Dedifferentiated amniotic fluid mesenchymal stem cell (primary cell): ENCODE results near the gene FHIT.

Experiments
- DNase-seq: peaks from one replicate; pipeline ENCODE4 v3.0.0-alpha.2; 2016; ENCODE audit errors: extremely low spot score

Gene FHIT

DNA sequence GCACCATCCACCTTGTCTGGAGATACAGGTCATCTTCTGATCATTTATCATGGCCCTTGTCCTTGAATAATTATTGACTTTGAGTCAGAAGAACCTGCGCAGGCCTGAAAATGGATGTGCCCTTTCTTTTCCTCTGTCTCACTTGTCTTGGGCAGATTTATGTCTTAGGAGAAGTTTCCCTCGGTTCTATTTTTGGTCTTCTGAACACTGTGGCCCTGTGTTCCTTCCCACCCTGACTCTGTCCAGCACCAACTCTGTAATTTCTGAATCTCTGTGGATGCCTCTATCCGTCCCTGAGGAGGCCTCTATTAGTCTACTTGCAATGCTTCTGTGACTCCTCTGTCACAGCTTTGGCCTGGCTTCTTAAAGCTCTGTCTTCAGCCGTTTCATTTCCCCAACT, 1520.7 kb downstream of the FHIT start:
- no peak for DNase-seq

DNA sequence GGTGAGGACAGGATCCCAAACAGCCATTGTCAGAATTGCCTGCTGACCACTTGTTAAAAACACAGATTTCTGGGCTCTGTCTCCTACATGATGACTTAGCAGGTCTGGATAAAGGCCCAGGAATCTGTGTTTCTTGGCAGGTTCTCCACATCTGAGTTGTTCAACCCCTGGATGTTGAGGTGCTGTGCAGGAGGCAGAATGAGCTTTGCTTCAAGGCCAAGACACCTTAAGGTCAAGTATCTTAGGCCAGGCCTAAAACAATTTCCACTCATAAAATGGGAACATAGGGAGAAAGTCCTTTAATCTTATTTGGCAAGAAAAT, 1522.7 kb downstream of the FHIT start:
- DNase-seq, result no peak

DNA sequence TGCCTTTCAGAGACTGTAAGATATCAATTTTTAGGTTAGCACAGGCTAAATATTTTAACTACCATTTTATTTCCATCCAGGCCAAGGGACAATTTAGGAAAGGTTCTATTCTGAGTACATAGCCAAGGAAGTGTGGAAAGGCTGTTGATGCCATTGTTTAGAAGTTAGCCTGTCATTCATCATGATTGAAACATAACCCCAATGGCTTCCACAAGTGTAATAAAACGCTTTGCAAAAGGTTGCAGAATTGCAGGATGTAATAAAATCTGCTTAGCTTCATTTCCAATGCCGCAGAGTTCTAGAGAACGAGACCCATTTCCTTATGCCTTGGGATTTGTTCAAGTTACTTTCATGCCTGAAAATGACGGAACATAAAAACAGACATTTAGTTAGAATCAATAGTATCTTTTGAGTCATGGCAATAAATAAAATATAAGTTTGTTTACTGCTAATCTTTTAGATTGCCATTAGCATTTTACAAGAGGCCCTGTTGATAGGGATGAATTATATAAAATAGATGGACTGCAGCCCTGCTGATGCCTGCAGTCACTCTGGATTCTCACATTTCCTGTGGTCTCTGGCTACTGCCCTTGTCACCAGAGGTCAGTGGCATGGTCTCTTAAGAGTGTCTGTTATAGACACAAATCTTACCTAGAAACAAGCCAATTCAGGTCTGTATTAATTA, 1523.2 kb downstream of the FHIT start:
- no peak for DNase-seq

DNA sequence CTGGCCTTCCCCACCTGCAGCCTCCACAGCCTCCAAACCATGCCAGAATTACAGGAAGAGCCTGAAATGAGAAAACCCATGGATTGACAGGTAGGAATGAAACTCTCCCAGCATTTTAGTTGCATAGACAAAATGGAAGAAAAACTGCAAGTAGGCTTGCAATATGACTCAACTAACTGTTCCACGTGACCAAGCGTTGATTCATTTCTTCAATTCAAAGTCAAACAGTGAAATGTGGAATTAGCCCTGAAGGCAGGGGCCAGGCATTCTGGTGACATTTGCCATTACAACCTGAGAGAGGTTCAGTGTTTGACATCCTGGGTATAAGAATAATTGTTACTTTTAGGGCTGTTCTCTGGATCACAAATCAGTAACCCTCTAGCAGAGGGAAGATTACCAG, 1525.0 kb downstream of the FHIT start:
- DNase-seq, result no peak

DNA sequence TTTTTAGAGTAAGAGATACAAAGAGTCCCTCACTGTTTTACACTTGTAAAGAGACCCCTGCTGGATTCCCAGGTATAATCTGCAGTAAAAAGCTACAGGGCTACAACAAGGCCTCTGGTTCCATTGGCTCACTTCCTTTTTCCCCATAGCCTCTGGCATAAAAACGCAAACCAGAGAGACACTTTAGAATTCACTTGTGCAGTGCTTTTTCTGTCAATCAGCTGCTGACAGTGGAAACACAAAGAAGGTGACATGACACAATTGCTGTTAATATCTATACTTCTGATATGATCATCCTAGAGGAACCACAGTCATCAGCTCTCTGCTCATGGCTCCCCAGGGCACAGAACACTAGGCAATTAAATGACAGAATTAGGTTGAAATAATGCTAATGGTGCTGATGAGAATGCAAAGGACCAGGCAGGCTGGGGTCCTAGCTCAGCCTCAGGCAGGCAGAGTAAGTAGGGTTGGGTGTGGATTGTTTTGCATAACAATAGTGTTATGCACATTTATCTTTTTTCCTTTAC, 1533.5 kb downstream of the FHIT start:
- no peak for DNase-seq

DNA sequence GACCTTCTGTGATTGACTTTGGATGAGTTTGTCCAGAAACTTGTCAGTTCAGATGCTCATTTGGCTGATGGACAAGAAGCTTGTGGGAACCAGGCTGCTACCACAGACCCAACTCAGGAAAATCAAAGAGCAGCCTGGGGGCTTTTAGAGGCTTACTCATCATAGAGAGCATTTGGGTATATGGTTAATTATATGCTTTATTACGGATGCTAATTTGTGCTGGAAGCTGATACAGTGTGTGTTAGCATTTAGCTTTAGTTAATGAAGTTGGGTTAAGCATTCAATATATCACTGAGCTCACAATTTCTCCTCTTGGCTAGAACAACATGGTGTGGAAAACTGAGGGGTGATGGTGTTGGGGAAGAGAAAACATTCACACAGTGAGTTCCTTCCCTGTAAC, 1537.2 kb downstream of the FHIT start:
- no peak for DNase-seq

DNA sequence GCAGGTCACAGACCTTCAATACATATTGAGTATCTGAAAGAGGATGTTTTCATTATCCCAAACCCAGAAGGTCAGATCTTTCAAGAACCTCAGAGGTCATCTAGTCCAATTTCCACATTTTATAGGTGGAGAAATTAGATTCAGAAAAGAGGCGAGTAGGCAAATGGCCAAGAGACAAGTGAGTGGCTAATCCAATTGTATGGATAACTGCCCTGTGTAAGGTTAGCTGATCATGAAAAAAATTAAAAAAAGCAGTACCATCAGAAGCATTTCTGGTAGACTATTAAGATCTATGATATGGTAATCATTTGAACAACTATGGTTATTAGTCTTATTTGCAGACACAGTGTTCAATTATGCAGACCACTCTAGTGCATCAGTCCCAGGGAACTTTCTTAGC, 1540.7 kb downstream of the FHIT start:
- no peak for DNase-seq

DNA sequence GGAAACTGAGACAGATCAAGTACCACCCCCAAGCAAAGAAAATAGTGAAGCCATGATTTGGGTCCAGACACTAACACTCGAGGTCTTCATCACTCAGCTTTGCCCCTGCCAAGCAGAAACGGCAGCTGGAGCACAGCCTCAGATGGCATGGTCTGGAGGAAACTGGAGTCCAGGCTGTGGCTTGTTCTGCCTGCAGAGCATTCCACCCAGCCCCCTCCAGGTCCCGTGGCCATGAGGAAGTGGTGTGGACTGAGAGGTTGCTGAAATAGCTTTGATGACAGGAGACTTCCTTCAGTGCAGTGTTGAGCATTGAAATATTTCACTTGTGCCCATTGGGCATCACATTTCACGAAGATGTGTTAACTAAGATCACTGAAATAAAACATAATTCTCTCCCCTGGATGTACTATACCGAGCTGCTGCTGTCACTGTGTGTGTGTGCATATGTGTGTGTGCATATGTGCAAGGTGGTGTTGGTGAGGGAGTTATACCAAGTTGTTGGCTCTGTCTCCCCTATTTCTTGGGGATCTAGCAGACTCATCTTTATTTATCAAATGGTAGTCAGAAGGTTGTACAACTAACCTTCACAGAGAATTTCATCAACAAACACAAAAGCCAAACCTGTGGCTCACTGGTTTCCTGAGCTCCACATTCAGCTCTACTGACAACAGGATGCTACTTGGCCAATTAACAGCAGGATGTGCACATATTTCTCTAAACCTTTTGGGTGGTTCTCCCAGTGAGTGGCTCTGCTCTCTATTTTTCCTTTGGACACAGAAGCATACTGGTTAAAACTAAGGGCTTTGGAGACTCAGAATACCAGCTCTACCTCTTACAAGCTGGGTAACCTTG, 1541.3 kb downstream of the FHIT start:
- DNase-seq, result no peak

DNA sequence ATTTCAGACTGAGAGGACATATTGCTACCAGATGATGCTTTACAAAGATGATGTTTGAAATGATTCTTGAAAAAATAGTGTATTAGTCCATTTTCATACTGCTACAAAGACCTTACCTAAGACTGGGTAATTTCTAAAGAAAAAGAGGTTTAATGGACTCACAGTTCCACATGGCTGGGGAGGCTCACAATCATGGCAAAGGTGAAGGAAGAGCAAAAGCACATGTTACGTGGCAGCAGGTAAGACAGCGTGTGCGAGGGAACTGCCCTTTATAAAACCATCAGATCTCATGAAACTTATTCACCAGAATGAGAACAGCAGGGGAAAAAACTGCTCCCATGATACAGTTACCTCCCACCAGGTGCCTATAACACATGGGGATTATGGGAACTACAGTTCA, 1543.0 kb downstream of the FHIT start:
- DNase-seq, result no peak

DNA sequence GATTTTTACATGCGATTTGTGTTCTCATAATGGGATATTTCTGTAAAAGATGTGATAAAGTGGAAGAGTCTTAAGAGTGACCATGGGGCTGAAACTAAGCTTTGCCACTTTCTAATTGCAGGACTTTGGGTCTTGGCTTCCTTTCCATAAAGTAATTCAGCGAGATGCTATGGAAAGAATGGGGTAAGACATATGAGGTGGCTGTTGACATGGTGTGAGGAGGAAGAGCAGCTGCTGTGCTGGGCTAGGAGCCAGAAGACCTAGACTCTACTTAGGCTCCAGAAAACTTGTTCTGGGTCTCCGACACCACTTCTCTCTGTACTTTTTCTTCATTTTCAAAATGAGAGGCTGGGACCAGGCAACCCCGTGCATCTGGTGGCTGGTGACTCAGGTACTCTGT, 1547.0 kb downstream of the FHIT start:
- no peak for DNase-seq

DNA sequence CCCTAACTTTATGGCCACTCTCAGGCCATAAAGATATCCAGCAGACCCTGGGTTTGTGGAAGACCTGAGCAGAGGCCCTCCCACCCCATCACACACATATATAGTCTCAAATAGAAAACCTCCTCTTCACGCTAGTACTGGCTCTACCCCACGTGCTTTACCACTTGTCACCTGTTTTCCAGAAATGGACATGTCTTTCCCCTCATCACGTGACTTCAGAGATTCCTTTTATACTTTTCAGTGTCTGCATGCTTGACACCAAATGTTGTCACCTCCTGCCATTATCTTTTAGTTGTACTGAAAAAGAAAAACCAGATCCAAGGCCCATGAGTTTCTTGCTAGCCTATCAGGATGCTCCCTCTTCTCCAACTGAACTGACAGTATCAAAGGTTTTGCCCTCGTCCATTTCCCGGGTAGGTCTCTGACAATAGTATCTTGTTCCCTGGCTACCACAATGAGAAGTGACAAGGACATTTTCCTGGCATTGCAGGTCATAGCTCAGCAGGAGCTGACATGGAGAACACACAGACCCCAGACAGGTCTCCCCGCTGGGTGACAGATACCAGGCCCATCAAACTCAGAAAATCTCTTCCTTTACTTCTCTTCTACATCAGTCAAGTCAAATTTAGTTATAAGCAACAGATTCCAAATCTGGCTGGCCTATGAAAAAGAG, 1551.5 kb downstream of the FHIT start:
- no peak for DNase-seq
